ENCODE measurements around the gene TSPAN18.

GRCh38 chr11:44942029-44942955, 215.5 kb downstream of the TSPAN18 start:
- TF ChIP-seq EP300 (IDR thresholded peaks at IDR 0.05; ENCODE audit: low read depth) (no peak), POLR2A (IDR thresholded peaks at IDR 0.05) (no peak)
- TF ChIP-seq, protein P1, sequence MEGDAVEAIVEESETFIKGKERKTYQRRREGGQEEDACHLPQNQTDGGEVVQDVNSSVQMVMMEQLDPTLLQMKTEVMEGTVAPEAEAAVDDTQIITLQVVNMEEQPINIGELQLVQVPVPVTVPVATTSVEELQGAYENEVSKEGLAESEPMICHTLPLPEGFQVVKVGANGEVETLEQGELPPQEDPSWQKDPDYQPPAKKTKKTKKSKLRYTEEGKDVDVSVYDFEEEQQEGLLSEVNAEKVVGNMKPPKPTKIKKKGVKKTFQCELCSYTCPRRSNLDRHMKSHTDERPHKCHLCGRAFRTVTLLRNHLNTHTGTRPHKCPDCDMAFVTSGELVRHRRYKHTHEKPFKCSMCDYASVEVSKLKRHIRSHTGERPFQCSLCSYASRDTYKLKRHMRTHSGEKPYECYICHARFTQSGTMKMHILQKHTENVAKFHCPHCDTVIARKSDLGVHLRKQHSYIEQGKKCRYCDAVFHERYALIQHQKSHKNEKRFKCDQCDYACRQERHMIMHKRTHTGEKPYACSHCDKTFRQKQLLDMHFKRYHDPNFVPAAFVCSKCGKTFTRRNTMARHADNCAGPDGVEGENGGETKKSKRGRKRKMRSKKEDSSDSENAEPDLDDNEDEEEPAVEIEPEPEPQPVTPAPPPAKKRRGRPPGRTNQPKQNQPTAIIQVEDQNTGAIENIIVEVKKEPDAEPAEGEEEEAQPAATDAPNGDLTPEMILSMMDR (IDR thresholded peaks at IDR 0.05) = no peak

All from transverse colon (tissue), 3 donors.